H9 (cell line): ENCODE data around the gene PARVB. TPM values are rescaled to one million over a fixed set of nuclear protein-coding genes. Genes with fewer than 3 reads are reported as not detected.

Experiments
- DNase-seq: peaks from one replicate; pipeline ENCODE4 v3.0.0-alpha.2; 2017
- H2AFZ ChIP-seq: one replicate; pipeline ENCODE4 v1.6.1; 2013; ENCODE audit warnings: mild to moderate bottlenecking, low read length, control low read depth, moderate library complexity
- H2AK5ac ChIP-seq: 2 replicates; pipeline ENCODE4 v1.6.1; 2013; ENCODE audit warnings: low read length, control low read depth, mixed read lengths; ENCODE audit not compliant: insufficient read length
- H2BK120ac ChIP-seq: one replicate; pipeline ENCODE4 v1.6.1; 2013; ENCODE audit warnings: low read depth, mild to moderate bottlenecking, low read length, control low read depth, inconsistent platforms; ENCODE audit not compliant: poor library complexity, severe bottlenecking
- H2BK12ac ChIP-seq: 2 replicates; pipeline ENCODE4 v1.6.1; 2013; ENCODE audit warnings: low read length, control low read depth, mixed read lengths, low read depth; ENCODE audit not compliant: insufficient read length
- H2BK15ac ChIP-seq: 2 replicates; pipeline ENCODE4 v1.6.1; 2013; ENCODE audit warnings: low read depth, low read length, control low read depth
- H2BK20ac ChIP-seq: one replicate; pipeline ENCODE4 v1.6.1; 2013; ENCODE audit warnings: low read depth, mild to moderate bottlenecking, low read length, control low read depth, inconsistent platforms; ENCODE audit not compliant: poor library complexity, severe bottlenecking
- H2BK5ac ChIP-seq: 2 replicates; pipeline ENCODE4 v1.6.1; 2013; ENCODE audit warnings: low read length, control low read depth, mixed read lengths; ENCODE audit not compliant: insufficient read length
- H3K14ac ChIP-seq: 2 replicates; pipeline ENCODE4 v1.6.1; 2013; ENCODE audit warnings: low read length, control low read depth; ENCODE audit not compliant: insufficient read depth
- H3K18ac ChIP-seq: 2 replicates; pipeline ENCODE4 v1.6.1; 2013; ENCODE audit warnings: low read depth, mild to moderate bottlenecking, mixed read lengths, low read length, control low read depth; ENCODE audit not compliant: insufficient read length
- H3K23ac ChIP-seq: 2 replicates; pipeline ENCODE4 v1.6.1; 2013; ENCODE audit warnings: low read length, control low read depth, mixed read lengths, low read depth; ENCODE audit not compliant: insufficient read length
- H3K23me2 ChIP-seq: 2 replicates; pipeline ENCODE4 v1.6.1; 2013; ENCODE audit warnings: low read depth, mild to moderate bottlenecking, mixed read lengths, low read length, control low read depth; ENCODE audit not compliant: insufficient read length, poor library complexity, severe bottlenecking
- H3K27ac ChIP-seq: 2 replicates; pipeline ENCODE4 v1.5.1; 2013; ENCODE audit warnings: low read length, control low read depth, mixed read lengths, low read depth; ENCODE audit not compliant: insufficient read length
- H3K27me3 ChIP-seq: 2 replicates; pipeline ENCODE4 v1.6.1; 2013; ENCODE audit warnings: low read length, control low read depth, inconsistent platforms; ENCODE audit not compliant: insufficient read depth
- H3K4ac ChIP-seq: 2 replicates; pipeline ENCODE4 v1.6.1; 2013; ENCODE audit warnings: low read depth, mild to moderate bottlenecking, control low read depth, inconsistent platforms, low read length, moderate library complexity
- H3K4me1 ChIP-seq: 2 replicates; pipeline ENCODE4 v1.6.1; 2013; ENCODE audit warnings: low read length, control low read depth, inconsistent platforms; ENCODE audit not compliant: insufficient read depth
- H3K4me2 ChIP-seq: 2 replicates; pipeline ENCODE4 v1.6.1; 2013; ENCODE audit warnings: low read length, control low read depth, mixed read lengths; ENCODE audit not compliant: insufficient read length, insufficient read depth
- H3K56ac ChIP-seq: 2 replicates; pipeline ENCODE4 v1.6.1; 2013; ENCODE audit warnings: low read depth, mild to moderate bottlenecking, mixed read lengths, low read length, control low read depth; ENCODE audit not compliant: insufficient read length
- H3K79me1 ChIP-seq: 2 replicates; pipeline ENCODE4 v1.6.1; 2013; ENCODE audit warnings: low read depth, mild to moderate bottlenecking, moderate library complexity, low read length, control low read depth, inconsistent platforms; ENCODE audit not compliant: insufficient read depth, poor library complexity, severe bottlenecking
- H3K79me2 ChIP-seq: 2 replicates; pipeline ENCODE4 v1.6.1; 2013; ENCODE audit warnings: low read length, control low read depth, inconsistent platforms; ENCODE audit not compliant: insufficient read depth
- H3K9ac ChIP-seq: 2 replicates; pipeline ENCODE4 v1.6.1; 2013; ENCODE audit warnings: low read length, control low read depth, mixed read lengths; ENCODE audit not compliant: insufficient read length; ENCODE audit errors: extremely low read depth
- H3K9me3 ChIP-seq: one replicate; pipeline ENCODE4 v1.6.1; 2013; ENCODE audit warnings: low read depth, low read length, inconsistent platforms; ENCODE audit not compliant: control insufficient read depth
- H3T11ph ChIP-seq: one replicate; pipeline ENCODE4 v1.6.1; 2013; ENCODE audit warnings: mild to moderate bottlenecking, low read length, control low read depth, inconsistent platforms
- H4K20me1 ChIP-seq: one replicate; pipeline ENCODE4 v1.6.1; 2013; ENCODE audit not compliant: control insufficient read depth, insufficient read length, insufficient read depth
- H4K5ac ChIP-seq: 2 replicates; pipeline ENCODE4 v1.6.1; 2013; ENCODE audit warnings: low read depth, mild to moderate bottlenecking, mixed read lengths, low read length, control low read depth; ENCODE audit not compliant: insufficient read length
- H4K8ac ChIP-seq: replicated peaks from 2 replicates; pipeline ENCODE4 v1.6.1; 2013; ENCODE audit warnings: low read length, control low read depth, mixed read lengths, low read depth; ENCODE audit not compliant: insufficient read length
- H4K91ac ChIP-seq: 2 replicates; pipeline ENCODE4 v1.6.1; 2013; ENCODE audit warnings: low read depth, mild to moderate bottlenecking, moderate library complexity, mixed read lengths, low read length, control low read depth; ENCODE audit not compliant: insufficient read length
- H3K27ac Mint-ChIP-seq, 3 experiments: 2 replicates in 2 of 3; 3 replicates in 1 of 3; pipeline ENCODE4 v1.8.0; 2020 to 2021; ENCODE audit warnings: mixed read lengths in 3 of 3, mild to moderate bottlenecking in 1 of 3, moderate library complexity in 1 of 3
- H3K27me3 Mint-ChIP-seq: 2 replicates; pipeline ENCODE4 v1.8.0; 2021; ENCODE audit warnings: low read depth, mild to moderate bottlenecking, moderate library complexity, mixed read lengths
- H3K36me3 Mint-ChIP-seq, 3 experiments: 2 replicates in 2 of 3; 3 replicates in 1 of 3; pipeline ENCODE4 v1.8.0; 2020 to 2021; ENCODE audit warnings: low read depth in 3 of 3, mixed read lengths in 3 of 3; ENCODE audit not compliant: insufficient read depth in 1 of 3
- H3K4me1 Mint-ChIP-seq, 2 experiments: 2 replicates each; pipeline ENCODE4 v1.8.0; 2020; ENCODE audit warnings: mixed read lengths in 2 of 2
- H3K4me3 Mint-ChIP-seq, 2 experiments: 2 replicates in 1 of 2; 3 replicates in 1 of 2; pipeline ENCODE4 v1.8.0; 2020 to 2021; ENCODE audit warnings: mild to moderate bottlenecking in 2 of 2, mixed read lengths in 2 of 2, moderate library complexity in 1 of 2
- H3K9me3 Mint-ChIP-seq, 2 experiments: 2 replicates in 1 of 2; 3 replicates in 1 of 2; pipeline ENCODE4 v1.8.0; 2020; ENCODE audit warnings: mild to moderate bottlenecking in 2 of 2, mixed read lengths in 2 of 2, moderate library complexity in 1 of 2
- WGBS: extraction: QIAGEN DNeasy Blood & Tissue Kit; methylation state at CpG from one replicate; pipeline ENCODE4 v1.1.7; 2013; ENCODE audit warnings: missing lambda C conversion rate, low lambda C conversion rate, mixed read lengths; ENCODE audit not compliant: insufficient read length; ENCODE audit errors: extremely low coverage; 5-methylcytosine and 5-hydroxymethylcytosine counted together
- total RNA-seq: library from RNA; stranded (reverse); gene quantifications from 2 replicates; pipeline ENCODE4 v1.2.1, GENCODE V29; 2021
- TF ChIP-seq, protein P1 (sequence below): fragments of 200-600 bp; sonication (generic); conservative IDR thresholded peaks from 3 replicates; pipeline ENCODE4 v1.8.0; 2021; ENCODE audit warnings: antibody characterized with exemption, mild to moderate bottlenecking

PARVB gene
- total RNA-seq, 1 experiment from 2014 or later = 15.6 TPM

DNA sequence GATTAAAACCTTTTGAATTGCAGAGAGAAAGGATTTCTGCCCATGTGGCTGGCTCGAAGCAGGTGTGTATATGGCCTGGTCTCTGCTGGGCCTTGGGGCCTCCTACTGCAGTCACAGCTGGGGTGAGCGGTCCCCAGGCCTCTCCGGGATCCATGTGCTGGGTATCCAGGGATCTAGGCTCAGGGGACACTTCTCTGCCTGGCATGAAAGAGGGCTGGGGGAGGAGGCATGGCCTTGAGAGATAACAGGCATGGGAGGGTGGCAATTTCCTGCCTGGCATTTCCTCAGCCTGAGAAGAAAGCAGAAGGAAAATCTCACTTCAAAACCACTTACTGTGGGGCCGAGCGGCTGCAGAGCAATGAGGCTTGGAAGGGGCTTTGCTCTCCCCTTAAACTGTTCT is 136.3 kb downstream of the PARVB start:
- Histone ChIP-seq H2BK15ac (no peak overlapping the region), H4K20me1 (no peaks in the 10 kb centered on the region), H2AFZ (no peak overlapping the region), H3K4me1 (peaks cover 3% of the 10 kb centered on the region; the same call in 1 of the 2 replicates), H3K18ac (no peak overlapping the region), H3K27ac (no peak overlapping the region), H4K8ac (no peak overlapping the region), H3K23ac (no peak overlapping the region), H3K27me3 (no peaks in the 10 kb centered on the region), H2BK5ac (no peak overlapping the region), H4K91ac (no peak overlapping the region), H3K4ac (no peak overlapping the region), H3K9ac (no peak overlapping the region), H3K9me3 (no peaks in the 10 kb centered on the region), H3T11ph (no peak overlapping the region), H2BK20ac (no peak overlapping the region), H3K79me2 (no peaks in the 10 kb centered on the region), H3K79me1 (no peaks in the 10 kb centered on the region), H3K23me2 (peaks cover 3% of the 10 kb centered on the region), H3K14ac (no peak overlapping the region), H2AK5ac (no peak overlapping the region), H2BK12ac (no peak overlapping the region), H2BK120ac (no peak overlapping the region), H4K5ac (no peak overlapping the region), H3K56ac (no peak overlapping the region), H3K4me2 (no peak overlapping the region)
- no peak overlapping the region for H3K4me3 Mint-ChIP-seq
- no peaks in the 10 kb centered on the region for H3K27me3 Mint-ChIP-seq
- TF ChIP-seq, protein P1, sequence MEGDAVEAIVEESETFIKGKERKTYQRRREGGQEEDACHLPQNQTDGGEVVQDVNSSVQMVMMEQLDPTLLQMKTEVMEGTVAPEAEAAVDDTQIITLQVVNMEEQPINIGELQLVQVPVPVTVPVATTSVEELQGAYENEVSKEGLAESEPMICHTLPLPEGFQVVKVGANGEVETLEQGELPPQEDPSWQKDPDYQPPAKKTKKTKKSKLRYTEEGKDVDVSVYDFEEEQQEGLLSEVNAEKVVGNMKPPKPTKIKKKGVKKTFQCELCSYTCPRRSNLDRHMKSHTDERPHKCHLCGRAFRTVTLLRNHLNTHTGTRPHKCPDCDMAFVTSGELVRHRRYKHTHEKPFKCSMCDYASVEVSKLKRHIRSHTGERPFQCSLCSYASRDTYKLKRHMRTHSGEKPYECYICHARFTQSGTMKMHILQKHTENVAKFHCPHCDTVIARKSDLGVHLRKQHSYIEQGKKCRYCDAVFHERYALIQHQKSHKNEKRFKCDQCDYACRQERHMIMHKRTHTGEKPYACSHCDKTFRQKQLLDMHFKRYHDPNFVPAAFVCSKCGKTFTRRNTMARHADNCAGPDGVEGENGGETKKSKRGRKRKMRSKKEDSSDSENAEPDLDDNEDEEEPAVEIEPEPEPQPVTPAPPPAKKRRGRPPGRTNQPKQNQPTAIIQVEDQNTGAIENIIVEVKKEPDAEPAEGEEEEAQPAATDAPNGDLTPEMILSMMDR = no peak
- DNase-seq = no peak
- WGBS = no CpG with 5 or more reads among the region's 5 CpGs
- H3K27ac Mint-ChIP-seq = no peak overlapping the region; a peak in 1 of 7 replicates
- H3K4me1 Mint-ChIP-seq = peaks cover 32 to 47% of the 10 kb centered on the region in 2 experiments
- H3K36me3 Mint-ChIP-seq = no peaks in the 10 kb centered on the region; a peak in 2 of 7 replicates
- H3K9me3 Mint-ChIP-seq = no peaks in the 10 kb centered on the region
